HG03521 (cell line): ENCODE data around the gene SPACA7.

Experiments
- ATAC-seq: cut with Tn5 transposase; IDR thresholded peaks from one replicate; pipeline ENCODE4 v1.9.1; 2021; ENCODE audit warnings: mild to moderate bottlenecking, moderate library complexity; ENCODE audit not compliant: unreplicated experiment

Gene SPACA7

DNA sequence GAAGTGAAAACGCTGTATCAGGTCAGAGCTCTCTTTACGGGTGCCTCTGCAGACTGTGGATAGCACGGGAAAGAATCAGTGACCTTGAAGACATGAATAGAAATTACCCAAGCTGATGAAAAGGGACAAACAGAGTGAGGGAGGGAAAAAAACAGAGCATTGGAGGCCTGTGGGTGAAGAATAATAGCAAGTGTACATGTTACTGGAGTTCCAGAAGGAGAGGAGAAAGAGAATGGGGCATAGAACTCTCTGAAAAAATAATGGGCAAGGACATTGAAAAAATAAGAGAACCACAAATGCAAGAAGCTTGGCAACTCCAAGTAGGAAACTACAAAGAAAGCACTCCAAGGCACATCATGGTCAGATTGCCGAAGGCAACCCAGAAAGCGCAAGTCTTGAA lies 86.3 kb downstream of the SPACA7 start:
- no peak for ATAC-seq

DNA sequence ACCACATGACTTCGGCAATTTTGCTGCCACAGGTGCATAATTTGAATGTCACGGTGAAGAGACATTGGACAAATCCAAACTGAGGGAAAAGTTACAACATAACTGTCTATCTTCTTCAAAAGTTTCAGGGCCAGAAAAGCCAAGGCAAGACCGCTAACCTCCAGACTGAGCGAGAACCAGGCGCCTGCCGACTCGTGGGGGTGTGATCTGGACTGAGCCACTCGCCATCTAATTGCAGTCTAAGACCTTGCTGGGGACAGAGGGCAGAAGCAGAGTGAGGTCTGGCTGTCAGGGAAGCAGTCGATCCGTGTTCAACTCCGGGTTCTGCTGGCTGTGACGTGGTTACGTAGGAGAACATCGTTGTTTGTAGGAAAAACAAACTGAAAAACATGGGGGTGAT lies 88.6 kb downstream of the SPACA7 start:
- no peak for ATAC-seq

DNA sequence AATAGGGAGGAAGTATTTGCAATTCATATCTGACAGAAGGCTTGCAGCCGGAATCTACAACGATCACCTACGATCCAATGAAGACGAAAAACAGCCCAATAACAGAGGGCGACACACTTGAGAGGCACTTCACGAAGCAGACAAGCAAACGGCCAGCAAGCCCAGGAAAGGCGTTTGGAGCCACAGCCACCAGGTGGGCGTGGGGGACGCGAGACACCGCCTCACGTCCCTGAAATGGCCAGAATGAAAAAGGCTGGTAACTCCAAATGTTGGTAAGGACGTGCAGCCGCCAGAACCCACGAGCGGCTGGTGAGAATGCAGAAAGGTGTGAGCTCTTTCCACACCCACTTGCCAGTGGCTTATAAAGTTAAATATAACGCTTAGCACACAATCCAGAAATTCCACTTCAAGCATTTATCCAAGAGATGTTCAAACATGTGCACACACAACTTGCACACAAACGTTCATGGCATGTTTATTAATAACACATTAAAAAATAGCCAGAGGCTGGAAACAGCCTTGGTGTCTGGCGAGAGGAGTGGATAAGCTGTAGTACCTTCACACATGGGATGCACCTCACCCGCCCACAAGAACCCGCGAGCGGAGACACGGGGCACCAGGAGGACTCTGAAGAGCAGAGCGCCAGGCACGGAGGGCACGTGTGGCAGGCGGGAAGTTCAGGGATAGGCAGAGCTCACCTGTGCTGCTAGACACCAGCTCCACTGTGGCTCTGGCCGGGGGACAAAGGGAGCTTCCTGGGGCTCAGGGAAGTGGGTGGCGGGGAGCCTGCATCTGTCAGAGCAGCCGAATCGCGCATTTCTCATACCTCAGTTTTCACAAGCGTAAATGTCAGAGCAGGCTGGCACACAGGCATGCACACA lies 89.3 kb downstream of the SPACA7 start:
- ATAC-seq, result no peak

DNA sequence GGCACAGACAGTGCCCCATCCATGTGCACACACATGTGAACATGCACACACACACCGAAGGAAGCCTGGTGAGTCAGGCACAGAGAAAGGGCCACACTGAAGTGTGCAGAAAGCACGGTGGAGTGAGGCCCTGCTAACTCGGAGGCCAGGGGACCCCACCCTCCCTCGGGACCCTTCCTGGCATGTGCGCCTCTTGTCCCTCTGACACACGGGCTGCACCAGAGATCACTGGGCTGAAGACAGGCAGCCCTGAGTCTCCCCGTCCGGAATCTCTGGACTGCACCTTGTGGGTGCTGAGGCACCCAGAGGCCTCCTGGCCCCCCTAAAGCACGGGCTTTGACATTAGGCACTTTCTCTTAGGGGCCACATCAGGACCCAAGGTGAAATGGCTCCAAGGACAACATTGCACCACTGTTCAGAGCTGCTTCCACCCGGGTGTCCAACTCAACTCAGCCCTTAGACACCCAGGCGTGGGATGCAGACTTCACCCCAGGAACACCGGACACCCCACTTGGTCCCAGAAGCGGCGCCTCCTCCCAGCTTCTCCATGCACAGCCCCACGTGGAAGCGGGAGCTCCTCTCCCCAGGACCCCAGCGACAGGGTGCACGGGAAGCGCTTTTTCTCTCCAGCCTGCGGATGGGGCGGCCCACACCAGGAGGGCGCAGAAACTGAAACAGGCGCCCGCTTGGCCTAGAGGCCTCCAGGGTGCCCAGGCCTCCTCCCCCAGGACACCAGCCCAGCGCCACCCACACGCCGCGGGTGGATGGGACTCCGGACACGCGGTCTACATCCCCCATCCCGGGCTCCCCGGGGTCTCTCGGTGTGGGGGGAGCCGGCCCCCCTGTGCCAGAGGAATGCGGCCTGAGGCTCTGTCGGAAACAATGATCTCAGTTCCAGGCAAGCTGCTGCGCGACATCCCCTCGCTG lies 90.2 kb downstream of the SPACA7 start:
- ATAC-seq, result no peak

DNA sequence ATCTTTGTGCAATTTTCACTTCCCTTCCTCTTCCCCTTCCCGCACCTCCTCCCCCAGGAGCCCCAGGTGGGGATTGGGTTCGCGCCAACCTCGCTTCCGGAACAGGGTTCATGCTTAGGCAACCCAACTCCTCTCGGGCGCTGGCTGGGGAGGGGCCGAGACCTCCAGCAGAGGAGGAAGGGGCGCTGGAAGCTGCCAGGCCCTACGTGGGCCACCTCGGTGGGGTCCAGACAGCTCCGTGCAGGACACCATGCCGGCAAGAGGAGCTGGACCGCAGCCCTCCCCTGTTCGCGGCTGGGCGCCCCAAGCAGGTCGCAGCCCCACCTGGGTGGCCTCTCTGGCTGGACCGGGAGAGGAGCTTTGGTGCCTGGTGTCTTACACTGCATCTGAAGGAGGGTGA lies 91.1 kb downstream of the SPACA7 start:
- ATAC-seq, result no peak

DNA sequence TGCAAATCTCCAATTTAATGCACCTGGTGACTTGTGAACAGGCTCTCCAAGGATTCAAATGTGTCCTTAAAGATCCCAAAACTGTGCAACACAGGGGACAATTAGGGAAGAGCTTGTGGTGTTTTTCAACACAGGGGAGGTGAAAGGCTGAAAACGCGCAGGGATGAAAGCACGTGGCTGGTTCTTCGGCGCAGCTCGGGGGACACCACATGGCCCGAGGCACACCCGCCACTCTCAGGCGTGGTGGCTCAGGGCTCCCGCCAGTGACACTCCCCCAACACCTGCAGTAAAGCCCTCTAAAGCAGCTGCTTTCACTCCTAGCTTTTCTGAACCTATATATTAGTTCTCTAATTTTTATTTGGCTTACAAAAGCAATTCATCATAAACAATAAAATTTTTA lies 91.9 kb downstream of the SPACA7 start:
- no peak for ATAC-seq

DNA sequence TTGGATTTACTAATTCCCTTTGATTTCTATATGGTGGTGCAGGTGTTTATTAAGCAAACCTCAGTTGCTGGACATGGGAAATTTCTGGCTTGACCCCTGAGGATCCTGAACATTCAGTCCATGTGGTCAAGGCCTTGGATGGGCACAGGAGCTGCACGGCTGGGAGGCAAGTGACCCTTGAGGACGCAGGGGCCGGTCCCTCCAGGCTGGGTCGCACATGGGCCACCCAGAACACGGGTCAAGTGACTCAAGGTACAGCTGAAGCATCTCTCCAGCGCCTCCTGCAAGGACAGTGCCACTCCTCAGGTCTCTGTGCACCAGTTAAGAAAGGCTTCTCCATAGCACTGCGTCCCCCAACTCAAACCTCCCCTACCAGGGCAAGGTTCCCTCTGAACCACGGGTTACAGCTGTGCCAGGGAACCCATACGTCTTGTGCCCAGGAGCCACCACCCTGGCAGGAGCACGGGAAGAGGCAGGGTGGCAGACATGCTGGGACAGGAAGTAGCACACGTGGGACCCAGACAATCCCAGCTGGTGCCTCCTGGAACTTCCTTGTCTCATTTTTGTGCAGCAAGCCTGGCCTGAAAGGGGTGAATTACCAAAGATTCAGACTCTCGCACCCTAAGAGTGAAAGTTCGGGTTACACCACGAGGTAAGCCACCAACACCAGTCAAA lies 93.1 kb downstream of the SPACA7 start:
- no peak for ATAC-seq

DNA sequence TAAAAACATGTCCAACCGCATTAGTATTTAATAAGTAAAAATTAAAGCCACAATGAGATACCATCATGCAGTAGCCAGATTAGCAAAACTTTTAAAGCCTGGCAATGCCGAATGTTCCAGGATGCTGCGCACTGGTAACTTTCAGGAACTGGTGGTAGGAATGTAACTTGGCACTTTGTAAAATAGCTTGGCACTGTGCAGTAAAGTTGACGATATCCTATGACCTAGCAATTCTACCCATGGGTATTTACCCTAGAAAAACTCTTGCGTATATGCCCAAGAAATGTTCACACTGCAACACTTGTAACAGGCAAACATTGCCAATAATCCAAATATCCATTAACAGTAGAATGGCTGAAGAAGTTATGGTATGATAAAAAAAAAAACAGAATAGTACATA lies 97.7 kb downstream of the SPACA7 start:
- no peak for ATAC-seq

DNA sequence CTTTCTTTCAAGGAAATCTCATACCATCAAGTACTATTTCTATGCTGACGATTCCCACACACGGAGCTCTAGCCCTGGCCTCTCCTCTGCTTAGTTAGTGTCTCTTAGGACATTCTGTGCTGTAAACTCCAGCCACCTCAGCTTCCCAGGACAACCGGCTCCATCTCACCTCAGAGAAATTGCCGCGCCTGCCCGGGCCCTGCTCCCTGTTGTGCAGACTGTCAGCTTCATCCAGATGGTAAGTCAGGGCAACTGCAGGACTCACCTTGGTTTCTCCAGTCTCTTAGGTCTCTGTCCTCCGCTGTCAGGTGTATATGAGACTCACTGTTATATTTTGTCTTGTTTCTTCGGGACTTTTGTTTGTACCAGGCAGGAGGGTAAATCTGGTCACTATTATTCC lies 98.7 kb downstream of the SPACA7 start:
- ATAC-seq, result no peak

DNA sequence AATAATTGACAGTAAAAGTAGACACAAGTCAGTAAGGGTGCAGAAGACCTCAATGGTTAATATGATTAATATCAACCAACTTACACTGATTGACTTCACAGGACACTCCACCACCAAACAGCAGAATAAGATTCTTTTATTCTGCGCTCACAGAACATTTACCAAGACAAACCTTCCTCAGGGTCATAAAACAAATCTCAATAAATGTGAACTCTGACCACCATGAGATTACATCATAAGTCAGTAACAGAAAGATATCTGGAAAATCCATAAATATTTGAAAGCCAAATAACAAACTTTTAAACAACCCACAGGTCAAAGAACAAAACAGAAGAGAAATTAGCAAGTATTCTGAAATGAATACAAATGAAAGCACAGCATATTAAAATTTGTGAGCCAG lies 99.7 kb downstream of the SPACA7 start:
- ATAC-seq, result no peak

DNA sequence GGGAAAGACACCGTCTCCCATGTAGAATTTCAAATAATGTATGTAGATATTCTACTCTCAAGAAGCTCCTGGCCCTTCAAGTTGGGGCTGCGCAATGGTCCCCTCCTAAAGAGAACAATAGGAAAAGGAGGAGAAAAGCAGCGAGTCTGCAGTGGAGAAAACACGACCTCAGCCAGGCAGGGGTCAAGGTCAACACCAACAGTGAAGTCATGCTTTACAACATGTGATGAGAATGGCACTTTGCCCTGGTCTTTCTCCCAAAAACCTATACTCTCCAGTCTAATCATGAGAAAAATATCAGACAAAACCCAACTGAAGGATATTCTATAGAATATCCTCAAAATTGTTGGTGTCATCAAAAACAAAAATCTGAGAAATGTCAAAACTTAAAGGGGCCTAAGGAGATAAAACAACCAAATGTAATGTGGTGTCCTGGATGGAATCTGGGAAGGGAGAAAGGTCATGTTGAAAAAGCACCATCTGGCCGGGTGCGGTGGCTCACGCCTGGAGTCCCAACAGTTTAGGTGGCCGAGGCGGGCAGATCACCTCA lies 101.0 kb downstream of the SPACA7 start:
- no peak for ATAC-seq

DNA sequence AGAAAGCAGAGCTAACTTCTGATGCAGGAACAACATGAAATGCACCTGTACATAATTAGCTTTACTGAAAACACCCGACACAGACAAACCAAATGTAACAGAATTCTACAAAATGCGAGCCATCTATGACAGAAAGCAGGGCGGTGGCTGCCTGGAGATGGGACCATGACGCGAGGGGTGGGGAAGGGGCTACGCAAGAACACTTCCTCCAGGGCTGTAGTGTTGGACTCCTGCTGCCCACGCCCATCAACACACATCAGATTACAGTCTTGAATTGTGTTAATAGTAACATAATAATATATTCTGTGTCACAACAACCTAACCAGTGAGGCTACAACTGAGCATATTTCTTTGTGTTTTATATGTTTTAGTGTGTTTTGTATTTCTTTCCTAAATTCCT lies 103.2 kb downstream of the SPACA7 start:
- ATAC-seq, result no peak

DNA sequence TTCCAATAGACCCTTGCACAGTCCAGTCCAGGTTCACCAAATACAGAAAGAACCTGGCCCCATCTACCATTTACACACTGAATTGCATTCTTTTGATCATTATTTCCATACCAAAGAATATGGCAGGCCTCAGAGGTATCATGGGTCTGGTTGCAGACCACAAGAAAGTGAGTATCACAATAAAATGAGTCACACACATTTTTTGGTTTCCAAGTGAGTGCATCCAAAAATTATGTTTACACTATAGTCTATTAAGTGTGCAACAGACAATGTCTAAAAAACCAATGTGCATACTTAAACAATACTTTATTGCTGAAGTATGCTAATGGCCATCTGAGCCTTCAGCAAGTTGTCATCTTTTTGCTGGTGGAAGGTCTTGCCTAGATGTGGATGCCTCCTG lies 105.3 kb downstream of the SPACA7 start:
- no peak for ATAC-seq

DNA sequence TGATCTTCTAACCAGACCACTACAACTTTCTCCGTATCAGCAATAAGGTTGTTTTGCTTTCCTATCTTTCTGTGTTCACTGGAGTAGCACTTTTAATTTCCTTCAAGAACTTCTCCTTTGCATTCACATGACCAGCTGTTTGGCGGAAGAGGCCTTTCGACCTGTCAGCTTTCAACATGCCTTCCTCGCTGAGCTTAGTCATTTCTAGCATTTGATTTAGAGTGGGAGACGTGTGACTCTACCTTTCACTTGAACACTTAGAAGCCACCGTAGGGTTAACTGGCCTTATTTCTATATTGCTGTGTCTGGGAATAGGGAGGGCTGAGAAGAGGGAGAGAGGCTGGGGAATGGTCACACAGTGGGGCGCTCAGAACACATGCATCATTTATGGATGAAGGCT lies 107.1 kb downstream of the SPACA7 start:
- ATAC-seq, result no peak
